NCI-H2081 treated with DMSO at 0.1 percent for 48 hours (cell line): ENCODE results near the gene CCDC188.

Source experiments
- DNase-seq: peaks from one replicate; lab custom pipeline; 2025; lab: John Stamatoyannopoulos, UW

Gene CCDC188

DNA sequence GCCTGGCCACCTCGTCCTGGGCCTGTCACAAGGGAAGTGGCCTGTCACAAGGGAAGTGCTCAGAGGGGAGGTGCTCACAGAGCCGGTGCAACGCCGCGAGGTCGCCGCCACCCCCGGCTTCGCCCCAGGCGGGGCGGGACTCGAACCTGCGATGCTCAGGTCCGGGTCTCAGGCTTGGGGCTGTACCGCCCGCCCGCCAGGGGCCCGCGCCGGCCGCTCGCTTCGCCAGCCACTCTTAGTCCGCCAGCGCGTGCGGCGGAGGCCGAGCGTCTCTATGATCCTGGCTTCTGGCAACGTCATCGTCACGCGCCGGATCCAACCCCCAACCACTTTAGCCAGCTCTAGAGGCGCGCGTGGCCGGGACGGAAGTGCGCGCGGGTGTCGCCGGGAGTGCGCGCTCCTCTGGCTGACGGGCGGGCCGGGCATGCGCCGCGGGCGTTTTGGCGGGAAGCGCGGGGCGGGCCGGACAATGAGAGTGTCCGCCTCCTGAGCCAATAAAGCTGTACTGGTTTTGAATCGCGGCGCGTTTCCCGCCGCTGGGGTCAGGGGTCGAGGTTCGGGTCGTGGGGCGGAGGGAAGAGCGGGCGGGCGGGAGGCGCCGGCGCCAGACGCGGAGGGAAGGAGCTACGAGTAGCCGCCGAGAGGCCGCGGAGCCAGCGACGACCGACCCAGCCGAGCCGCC is 33.8 kb downstream of the CCDC188 start, which contains the start of gene TRMT2A:
TRMT2A (minus strand) TSS at position 276 of the 682 bp plus-strand sequence. CDS start 320 bp downstream, outside the sequence.
- peak; percentile 50 for DNase-seq

DNA sequence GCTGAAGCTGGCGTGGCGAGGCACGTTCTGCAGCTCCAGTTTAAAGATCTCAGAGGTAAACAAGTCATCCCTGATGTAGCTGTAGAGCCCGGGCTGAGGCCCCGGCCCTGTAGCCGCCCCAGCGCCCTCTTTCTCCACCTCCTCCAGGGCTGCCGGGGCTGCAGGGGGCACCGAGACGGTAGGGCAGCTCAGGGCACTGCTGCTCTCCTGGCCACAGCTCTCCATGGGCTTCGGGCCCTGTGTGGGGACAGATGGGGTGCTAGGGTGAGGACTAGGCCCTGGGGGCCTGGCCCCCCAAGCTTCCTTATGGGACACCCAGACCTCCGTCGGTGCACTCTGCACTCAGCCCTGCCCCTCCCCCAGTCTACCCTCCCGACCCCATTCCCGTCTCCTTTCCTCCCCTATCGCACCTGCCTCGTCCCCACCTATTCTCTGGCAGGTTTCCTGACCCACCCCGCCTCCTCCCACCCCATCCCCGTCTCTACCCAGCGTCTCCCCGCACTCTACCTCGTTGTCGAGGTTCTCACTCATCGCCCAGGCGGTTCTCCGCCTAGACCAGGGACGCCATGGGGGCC is 34.4 kb downstream of the CCDC188 start:
- no peak for DNase-seq

DNA sequence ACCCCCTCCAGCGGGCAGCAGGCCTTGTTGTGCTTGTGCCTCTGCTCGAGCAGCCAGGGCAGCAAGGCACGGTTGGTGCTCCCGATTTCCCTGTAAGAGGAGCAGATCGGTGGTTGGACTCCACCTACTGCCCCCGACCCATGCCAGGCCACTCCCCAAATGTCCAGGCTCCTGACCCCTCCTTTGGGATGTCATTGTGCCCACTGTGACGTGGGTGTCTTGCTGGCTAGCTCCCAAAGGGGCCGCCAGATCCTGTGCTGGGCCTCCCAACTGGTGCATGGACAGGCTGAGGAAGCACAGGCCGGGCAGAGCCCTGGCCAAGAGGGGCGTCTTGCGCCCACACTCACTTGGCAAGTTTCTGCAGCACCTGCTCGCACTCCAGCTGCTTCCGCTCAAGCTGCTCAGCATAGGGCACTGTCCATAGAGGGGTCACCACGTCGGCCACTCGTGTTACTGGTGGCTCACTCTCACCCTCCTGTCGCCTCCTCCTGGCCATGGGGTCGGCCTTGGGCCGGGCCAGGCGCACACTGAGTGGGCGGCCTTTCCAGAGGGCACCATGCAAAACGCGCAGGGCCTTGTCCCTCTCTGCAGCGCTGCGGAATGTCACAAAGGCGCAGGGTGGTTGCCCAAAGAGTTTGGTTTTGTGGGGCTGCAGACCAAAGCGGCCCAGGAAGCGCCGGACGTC is 35.0 kb downstream of the CCDC188 start, which contains the start of gene RANBP1:
RANBP1 (plus strand) TSS at position 414 of the 685 bp plus-strand sequence; CDS start at position 495, 81 bp downstream.
- DNase-seq = no peak

- no peak for DNase-seq
Observed at GRCh38 chr22:20114506-20115475, 36.1 kb downstream of the CCDC188 start.

DNA sequence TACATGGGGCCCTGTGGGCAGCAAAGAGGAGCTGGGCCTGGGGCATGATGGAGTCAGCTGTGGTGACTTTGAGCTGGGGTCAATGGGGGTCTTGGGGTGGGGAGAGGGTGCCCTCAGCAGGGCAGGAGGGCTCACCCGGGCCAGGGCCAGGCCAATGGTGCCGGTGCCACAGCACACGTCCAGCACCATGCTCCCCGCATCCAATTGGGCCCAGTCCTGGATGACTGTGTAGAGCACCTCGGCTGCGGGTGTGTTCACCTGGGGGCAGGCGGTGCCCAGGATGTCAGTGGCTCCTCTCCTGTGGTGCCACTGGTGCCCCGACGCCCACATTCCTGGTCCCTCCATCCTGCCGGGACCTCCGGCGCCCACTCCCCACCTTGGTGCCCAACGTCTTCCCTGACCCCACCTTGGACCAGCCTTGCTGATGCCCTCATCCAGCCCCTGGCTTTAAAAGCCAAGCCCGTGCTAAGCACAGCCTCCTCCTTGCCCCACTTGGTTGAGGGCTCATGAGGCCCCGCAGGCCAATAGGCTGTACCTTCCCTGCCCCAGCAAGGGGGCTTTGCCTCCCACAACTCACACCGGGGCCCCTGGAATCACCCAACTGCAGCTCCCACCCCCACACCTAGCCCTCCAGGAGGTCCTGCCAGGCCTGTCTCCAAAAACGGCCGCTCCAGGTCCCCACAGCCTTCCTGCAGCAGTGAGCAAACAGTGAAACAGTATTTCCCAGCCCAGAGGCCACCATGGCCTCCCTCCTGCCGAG is 37.1 kb downstream of the CCDC188 start:
- no peak for DNase-seq

DNA sequence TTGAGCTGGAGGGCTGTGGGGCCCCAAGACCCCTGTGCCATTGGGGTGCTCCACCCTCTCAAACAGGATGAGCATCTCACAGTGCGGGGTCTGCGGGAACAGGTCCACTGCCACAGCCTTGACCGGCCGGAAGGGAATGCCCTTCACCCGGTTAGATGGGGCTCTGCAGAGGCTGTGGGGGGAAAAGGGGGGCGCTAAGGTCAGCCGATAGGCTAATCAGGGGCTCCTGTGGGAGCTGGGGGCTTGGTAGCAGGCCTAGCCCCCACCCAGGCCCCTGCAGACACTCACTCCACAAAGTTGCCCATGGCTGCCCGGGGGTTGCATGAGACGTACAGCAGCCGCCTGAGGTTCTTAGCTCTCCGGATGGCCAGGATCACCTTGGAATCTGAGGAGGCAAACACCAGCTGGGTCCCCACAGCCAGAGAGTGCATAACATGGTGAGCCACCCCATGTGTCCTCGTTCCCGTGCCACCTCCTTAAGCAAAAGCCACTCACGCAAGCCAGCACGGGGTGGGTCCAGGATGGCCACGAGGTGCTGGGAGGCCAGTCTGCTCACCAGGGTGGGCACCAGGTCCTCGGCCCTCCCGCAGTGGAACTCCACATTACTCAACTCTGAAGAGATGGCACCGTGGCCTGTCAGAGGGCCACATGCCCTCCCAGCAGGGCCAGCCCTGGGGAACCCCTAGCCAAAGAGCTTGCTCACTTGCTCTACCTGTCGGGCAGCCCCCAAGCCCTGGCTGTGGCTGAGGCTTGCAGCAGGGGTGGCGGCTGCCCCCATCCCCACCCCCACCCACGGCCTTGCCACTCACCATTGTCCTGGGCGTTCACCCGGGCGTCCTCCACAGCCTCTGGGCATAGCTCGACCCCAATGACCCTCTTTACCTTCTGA is 38.0 kb downstream of the CCDC188 start:
- DNase-seq = no peak

- no peak for DNase-seq
Observed at GRCh38 chr22:20111689-20112622, 38.9 kb downstream of the CCDC188 start.

- DNase-seq = no peak
Observed at GRCh38 chr22:20111045-20111688, 39.7 kb downstream of the CCDC188 start.

- no peak for DNase-seq
Observed at GRCh38 chr22:20110359-20110985, 40.4 kb downstream of the CCDC188 start.

GRCh38 chr22:20109411-20110358 is 41.2 kb downstream of the CCDC188 start:
- no peak for DNase-seq

DNA sequence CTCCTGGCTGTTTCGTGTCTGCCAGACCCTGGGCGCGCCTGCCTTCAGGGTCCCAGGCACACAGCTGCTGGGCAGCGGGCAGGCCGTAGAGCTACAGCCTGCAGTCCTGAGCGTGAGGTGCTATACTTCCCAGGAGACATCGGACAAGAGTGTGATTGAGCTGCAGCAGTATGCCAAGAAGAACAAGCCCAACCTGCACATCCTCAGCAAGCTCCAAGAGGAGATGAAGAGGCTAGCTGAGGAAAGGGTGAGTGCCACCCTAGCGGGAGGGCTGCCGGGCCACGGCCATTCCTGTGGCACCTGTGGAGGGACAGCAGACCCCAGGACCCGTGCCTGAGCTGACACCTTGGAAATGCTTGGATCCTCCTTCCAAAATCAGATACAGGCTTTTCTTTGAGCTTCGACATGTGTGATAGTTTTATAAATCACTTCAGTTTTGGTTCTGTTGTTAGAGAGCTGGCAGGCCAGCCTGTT is 42.1 kb downstream of the CCDC188 start:
- DNase-seq = no peak

- DNase-seq = no peak
Observed at GRCh38 chr22:20107951-20108756, 42.7 kb downstream of the CCDC188 start.

- no peak for DNase-seq
Observed at GRCh38 chr22:20107471-20107901, 43.4 kb downstream of the CCDC188 start.

GRCh38 chr22:20106849-20107237 is 44.0 kb downstream of the CCDC188 start:
- no peak for DNase-seq

- DNase-seq = no peak
Observed at GRCh38 chr22:20106205-20106848, 44.5 kb downstream of the CCDC188 start.
